ENCODE measurements around the gene GPN2.
"Not testable (repeated sequence)": the region's sequence is repeated elsewhere in the genome, so short reads cannot be mapped to it uniquely, and the experiment has no call there.

Gene GPN2

GRCh38 chr1:26861286-26861701 is 28.8 kb downstream of the GPN2 start:
- FAIRE-seq: no peak
- DNase-seq (ENCODE audit: insufficient read length, low spot score): no peak

GRCh38 chr1:26858891-26859640 is 31.0 kb downstream of the GPN2 start:
- FAIRE-seq (no peak), DNase-seq (ENCODE audit: insufficient read length, low spot score) (no peak)

DNA sequence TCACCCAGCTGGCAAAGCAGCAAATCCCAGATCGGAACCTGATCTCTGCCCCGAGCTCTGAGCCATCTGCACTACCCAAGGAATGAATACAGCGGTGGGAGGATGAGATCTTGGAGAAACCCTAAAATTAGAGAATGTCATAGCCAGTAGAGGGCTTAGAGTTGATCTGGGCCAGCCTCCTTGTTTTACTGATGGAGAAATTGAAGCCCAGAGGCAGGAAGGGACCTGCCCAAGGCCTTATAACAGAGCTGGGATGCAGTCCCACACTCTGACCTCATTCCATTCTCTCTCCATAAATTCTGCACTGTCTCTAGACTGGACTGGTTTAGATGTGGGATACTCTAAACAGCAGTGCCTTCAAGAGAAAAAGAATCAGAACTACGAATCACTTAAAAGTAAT is 31.9 kb downstream of the GPN2 start:
- FAIRE-seq (no peak), DNase-seq (ENCODE audit: insufficient read length, low spot score) (no peak)

- FAIRE-seq: no peak
- DNase-seq (ENCODE audit: insufficient read length, low spot score): no peak
Measured at GRCh38 chr1:26857473-26858060, 32.5 kb downstream of the GPN2 start.

DNA sequence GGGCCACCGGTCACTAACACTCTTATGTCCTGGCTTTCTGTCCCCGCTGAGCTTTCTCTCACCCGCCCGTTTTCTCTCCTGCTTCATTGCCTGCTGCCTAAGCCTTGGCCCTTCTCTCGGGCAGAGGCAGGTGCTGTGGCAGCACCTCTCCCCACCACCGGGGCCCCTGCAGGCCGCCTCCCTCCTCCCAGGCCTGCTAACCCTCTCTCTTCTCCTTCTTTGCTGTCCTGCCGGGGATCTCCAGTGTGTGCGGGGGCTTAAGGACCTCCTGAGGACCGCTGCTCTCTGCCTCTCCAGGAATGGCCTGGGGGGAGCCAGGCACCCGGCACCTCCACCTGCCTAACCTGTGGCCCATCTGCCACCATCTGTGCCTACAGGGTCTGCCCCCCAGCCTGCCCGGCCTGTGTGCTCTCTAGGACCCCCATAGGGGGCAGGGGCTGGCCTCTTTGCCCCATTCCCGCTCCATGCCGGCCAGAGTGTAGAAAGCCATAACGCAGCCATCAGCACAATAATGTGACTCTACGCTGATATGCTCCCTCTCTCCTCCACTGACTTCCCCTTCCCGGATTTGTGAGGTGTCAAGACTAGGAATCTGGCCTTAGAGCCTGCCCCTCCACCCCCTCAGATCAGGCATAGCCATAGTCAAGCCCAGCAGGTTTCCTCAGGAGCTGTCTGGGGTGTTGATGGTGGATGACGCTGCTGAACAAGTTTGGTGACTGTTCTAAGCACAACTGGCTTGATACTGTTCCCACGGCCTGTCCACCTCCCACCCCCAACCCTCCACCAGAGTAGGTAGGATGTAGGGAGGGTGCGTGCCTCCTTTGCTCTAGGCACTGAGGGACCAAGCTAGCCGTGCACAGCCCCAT is 33.2 kb downstream of the GPN2 start:
- FAIRE-seq: no peak

DNA sequence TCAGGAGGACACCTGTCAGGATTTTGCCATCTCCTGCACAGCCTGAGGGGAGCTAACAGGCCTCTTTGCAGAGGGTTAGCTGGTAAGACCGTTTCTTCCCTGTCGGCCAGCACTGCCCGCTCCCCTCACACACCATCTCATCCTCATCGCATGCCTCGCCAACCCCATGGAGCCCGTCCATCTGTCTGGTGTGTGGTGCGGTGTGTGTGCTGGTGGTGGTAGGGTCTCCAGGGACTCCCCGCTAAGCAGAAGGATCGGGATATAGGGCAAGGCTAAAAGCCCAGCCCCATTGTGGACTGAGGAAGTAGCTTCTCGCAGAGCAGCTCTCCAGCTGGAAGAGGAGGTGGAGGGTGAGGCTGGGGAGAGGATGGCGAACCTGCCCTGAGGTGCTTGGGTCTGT is 33.9 kb downstream of the GPN2 start:
- DNase-seq (ENCODE audit: insufficient read length, low spot score): no peak
- FAIRE-seq: no peak

More for the DNA sequence above, 33.2 kb downstream of the GPN2 start:
- no peak for DNase-seq (ENCODE audit: insufficient read length, low spot score)

DNA sequence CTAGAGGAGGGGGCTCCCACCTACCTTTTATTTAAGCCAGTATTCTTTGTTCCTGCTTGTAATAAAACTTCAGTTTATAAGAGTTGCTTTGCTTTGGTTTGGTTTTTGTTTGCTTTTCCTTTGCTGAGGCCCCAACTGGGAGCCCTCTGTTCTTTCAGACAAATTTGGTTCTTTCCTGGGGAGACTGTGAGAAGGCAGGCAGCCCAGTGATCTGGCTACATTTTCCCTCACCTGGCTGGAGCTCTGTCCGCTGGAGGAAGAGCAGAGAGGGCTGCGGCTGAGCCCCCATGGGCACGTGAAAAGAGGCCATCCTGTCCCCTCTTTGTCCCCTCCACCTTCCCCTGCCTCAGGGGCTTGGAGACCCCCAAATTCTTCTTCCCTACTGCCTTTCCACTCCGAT is 34.4 kb downstream of the GPN2 start:
- no peak for DNase-seq (ENCODE audit: insufficient read length, low spot score)
- no peak for FAIRE-seq

DNA sequence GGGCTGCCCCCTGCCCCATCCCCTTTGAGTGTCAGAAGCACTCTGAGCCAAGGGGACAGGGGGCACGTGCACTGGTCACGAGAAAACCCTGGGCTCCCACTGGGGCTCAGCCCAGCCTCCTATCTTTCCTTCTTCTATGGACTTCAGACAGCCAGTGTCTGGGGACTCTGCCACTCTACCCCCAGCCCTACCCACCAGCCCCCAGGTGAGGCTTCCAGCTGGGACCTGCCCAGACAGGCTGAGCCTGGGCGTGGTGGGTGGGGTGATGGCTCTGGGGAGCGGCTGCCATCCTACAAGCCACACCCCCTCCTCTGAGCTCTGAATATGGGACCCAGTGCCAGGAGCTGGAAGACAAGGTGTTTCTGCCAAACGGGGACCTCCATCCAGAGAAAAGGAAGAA is 35.2 kb downstream of the GPN2 start:
- FAIRE-seq (no peak), DNase-seq (ENCODE audit: insufficient read length, low spot score) (no peak)

DNA sequence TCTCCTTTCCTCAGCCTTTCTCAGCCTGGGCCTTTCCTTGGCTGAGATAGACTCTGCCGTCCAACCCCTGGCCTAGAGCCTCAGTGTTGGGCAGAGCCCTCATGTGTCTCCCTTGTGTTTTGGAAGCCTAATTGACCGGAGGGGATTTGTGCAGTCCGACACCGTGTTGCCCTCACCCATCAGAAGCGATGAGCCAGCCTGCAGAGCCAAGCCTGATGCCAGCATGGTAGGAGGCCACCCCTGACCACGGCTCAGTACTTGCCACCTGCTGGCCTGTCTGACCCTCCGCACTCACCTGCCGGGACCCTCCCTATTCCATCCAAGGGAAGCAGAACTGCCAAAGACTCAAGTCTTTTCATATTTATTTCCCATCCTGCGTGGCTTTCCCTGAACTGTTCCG is 36.5 kb downstream of the GPN2 start:
- DNase-seq (ENCODE audit: insufficient read length, low spot score) (no peak), FAIRE-seq (no peak)

- DNase-seq (ENCODE audit: insufficient read length, low spot score) (peak; percentile 69), FAIRE-seq (peak; percentile 89)
Measured at GRCh38 chr1:26853156-26853555, 36.9 kb downstream of the GPN2 start.

- DNase-seq (ENCODE audit: insufficient read length, low spot score): no peak
- no peak for FAIRE-seq
Measured at GRCh38 chr1:26852701-26853100, 37.4 kb downstream of the GPN2 start.

- FAIRE-seq (no peak), DNase-seq (ENCODE audit: insufficient read length, low spot score) (no peak)
Measured at GRCh38 chr1:26851106-26851684, 38.9 kb downstream of the GPN2 start.

DNA sequence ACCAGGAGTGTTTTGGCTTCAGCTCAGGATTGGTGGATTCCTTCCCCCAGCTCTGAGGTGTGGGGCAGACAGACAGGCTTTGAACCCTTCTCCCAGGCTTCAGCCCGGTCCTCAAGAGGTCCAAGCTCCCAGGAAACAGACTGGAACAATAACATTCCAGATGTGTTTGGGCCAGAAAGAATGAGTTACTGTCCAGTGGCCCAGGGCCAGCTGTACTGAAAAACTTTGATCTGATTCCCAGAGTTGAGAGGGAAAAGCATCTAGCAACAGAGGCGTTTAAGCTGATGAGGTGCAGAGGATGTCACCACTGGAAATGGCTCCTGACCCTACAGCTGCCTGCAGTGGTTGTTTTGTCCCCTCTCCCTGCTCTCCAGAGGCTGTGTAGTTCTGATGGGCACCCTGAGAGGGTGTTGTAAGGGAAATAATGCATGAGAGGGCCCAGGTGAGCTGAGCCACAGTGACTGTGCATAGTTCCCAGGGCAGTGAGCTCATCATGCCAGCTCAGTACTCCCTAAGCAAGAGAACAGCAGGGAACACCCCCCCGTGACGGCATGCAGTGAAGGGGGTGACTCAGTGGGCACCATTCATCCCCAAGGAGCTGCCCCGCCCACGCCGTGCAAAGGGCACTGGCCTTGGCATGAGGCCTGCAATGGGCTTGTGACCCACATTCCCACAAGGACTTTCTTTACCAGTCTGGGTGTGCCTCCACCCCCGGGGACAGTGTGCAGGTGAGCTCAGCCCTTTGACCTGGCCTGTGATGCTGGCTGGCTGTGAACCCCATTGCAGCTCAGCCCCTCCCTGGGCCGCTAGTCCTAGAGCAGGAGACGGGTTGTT is 40.9 kb downstream of the GPN2 start:
- DNase-seq (ENCODE audit: insufficient read length, low spot score): no peak
- no peak for FAIRE-seq

- no peak for FAIRE-seq
Measured at GRCh38 chr1:26848499-26848898, 41.6 kb downstream of the GPN2 start.

DNA sequence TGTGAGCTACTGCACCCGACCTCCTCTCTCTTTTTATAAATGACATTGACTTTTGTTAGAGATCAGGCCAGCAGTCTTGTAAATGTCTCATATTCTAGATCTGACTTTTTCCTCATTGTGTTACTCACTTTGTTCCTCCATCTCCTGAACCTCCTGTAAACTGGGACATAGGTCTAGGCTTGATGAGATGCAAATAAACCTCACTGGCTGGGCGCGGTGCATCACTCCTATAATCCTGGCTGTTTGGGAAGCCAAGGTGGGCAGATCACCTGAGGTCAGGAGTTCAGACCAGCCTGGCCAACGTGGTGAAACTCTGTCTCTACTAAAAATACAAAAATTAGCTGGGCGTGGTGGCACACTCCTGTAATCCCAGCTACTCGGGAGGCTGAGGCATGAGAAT is 42.3 kb downstream of the GPN2 start:
- DNase-seq (ENCODE audit: insufficient read length, low spot score); FAIRE-seq: not testable (repeated sequence)

More at GRCh38 chr1:26848499-26848898, 41.6 kb downstream of the GPN2 start:
- no peak for DNase-seq (ENCODE audit: insufficient read length, low spot score)

- no peak for DNase-seq (ENCODE audit: insufficient read length, low spot score)
- FAIRE-seq: no peak
Measured at GRCh38 chr1:26844424-26845196, 45.5 kb downstream of the GPN2 start.

DNA sequence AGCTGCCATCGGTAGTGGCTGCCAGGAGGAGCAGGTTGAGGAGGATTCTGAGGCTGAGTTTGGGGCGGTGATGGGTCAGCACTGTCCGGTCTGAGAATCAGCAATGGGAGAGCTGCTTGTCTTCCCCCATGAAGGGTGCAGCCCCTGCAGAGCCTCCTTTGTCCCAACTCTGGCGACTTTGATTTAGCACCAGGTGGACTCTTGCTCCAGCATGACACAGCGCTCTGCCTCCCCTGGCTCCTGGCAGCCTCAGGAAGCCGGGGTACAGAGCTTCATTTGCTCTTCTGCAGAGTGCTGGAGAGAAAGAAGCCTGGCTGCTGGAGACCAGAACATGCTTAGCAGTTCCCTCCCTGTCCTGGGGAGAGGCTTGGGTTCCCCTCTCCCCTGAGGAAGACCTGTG is 50.3 kb downstream of the GPN2 start:
- no peak for FAIRE-seq
- no peak for DNase-seq (ENCODE audit: insufficient read length, low spot score)

DNA sequence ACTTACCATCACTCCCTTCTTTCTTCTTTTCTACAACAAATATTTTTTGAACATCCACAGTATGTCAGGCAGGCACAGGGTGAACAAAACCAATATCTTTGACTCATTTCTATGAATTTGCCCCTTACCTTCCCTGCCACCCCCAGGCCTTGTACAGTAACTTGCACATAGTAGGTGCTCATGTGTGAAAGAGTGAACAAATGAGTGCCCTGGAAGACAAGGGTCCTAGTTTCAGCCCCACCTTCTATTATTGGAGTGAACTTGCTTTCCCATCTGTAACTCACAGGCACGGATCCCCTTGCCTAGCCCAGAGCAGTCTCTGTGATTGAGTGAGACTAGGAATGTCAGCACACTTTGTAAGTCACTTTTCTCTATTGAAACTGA is 50.8 kb downstream of the GPN2 start:
- DNase-seq (ENCODE audit: insufficient read length, low spot score) (no peak), FAIRE-seq (no peak)

DNA sequence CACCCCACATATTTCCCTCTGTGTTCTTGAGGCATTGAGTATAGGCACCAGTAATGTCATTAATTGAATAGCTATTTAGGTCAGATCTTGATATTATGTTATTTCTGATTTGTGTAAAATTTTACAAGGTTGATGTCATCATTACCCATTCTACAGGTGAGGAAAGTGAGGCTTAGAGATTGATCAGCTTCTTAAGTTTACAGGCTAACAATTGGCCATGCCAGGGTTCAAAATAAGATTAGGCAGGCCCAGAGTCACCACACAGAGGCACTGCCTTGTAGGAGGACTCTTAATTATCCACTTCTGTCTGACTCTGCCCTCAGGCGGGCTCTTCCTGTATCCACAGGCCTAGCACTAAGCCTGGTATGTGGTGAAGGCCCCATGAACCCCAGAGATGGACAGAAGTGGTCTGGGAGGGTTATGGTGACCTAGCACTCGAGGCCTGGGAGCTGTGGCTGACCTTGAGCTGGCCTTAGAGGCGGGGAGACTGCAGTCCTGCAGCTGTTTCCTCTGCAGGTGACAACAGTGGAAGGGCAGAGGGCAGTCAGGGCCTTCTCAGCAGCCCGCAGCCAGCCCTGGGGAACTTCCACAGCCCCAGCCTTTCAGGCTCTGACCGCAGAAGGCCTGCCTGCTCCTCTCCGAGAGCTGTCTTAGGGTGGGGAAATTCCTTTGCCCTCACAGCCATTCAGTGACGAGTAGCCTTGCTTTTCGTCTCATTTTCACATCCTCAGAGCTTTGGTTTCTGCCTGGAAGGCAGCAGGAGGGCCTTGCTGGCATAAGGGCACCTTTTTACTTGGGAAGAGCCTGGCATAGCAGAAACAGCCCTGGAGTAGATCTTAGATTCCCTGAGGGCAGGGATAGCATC is 51.4 kb downstream of the GPN2 start:
- DNase-seq (ENCODE audit: insufficient read length, low spot score) (peak; percentile 62), FAIRE-seq (peak; percentile 87)

Data from GM19239 (cell line).